ENCODE measurements around the gene DYNC1I1.
A peak's percentile ranks its signal among the peaks of the same experiment; 100 is the strongest.

DYNC1I1 gene

GRCh38 chr7:95772298-95772770, at the start of gene DYNC1I1:
TSS of gene DYNC1I1 (plus strand) at chr7:95772554. CDS start at chr7:95804730, 32,176 bp downstream.
- DNase-seq: peak; percentile 72

GRCh38 chr7:95723583-95724180, 48.7 kb upstream of the DYNC1I1 start:
- DNase-seq: peak; percentile 73

DNA sequence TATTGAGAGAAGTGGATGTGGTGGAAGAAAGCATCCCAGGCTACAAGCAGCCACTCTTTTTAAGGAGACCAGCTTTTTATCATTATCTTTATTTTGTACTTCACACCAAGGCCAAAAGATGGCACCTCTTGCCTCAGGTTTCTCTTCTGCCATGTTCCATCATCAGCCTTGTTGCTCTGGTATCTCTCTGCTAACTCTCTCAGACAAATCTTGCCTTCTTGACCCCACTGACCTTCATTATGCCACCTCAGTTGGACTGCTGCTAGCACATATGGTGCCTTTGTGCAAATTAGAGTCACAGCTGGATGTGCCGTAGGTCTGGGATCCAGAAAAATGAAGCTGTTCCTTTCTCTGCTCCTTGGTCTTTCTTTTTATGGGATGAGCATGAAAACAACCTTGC, 47.1 kb upstream of the DYNC1I1 start:
- peak; percentile 58 for DNase-seq

GRCh38 chr7:95730493-95731280, 41.7 kb upstream of the DYNC1I1 start:
- DNase-seq: peak; percentile 53

GRCh38 chr7:95736635-95737034, 35.7 kb upstream of the DYNC1I1 start:
- no peak for DNase-seq

DNA sequence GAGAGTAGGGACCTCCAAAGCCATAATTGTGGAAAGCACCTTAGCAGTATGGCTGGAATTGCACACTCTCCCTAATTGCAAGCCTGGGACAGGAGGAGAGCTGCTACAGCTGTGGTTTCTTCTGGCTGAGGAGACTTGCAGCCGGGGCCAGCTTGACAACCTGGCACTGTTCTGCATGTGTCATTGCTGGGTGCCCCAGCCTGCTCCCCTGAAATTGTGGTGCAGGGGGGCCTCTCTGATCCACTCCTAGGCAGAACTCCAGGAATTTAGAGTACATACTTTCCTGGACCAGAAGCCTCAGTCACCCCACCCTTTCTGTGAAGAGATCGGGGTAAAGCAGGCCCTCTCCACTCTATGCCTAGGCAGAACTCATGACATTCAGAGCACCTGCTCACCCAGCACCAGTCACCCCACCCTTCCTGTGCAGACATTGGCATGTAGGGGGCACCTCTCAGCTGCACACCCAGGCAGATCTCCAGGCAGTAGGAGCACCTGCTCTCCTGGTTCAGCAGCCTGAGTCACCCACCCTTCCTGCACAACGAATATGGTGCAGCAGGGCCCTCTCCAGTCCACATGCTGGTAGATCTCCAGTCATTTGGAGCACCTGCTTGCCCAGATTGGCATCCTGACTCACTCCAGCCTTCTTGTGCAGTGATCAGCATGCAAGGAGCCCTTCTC, 34.4 kb upstream of the DYNC1I1 start:
- no peak for DNase-seq

- no peak for DNase-seq
Measured at GRCh38 chr7:95749044-95749443, 23.3 kb upstream of the DYNC1I1 start.

- DNase-seq: no peak
Measured at GRCh38 chr7:95749515-95749914, 22.8 kb upstream of the DYNC1I1 start.

DNA sequence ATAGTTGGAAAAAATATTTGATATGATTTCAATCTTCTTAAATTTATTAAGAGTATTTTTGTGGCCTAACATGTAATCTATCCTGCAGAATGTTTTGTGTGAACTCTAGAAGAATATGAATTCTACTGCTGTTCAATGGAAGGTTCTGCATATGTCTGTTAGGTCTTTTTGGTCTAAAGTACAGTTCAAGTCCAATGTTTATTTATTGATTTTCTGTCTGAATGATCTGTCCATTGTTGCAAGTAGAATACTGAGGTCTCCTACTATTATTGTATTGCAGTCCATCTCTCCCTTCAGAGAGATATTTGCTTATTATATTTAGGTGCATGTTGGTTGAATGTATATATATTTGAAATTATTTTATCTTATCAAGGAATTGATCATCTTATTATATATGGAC, 18.9 kb upstream of the DYNC1I1 start:
- DNase-seq: no peak

GRCh38 chr7:95755277-95755934, 16.9 kb upstream of the DYNC1I1 start:
- DNase-seq: no peak

- DNase-seq: peak; percentile 54
Measured at GRCh38 chr7:95758187-95758586, 14.2 kb upstream of the DYNC1I1 start.

DNA sequence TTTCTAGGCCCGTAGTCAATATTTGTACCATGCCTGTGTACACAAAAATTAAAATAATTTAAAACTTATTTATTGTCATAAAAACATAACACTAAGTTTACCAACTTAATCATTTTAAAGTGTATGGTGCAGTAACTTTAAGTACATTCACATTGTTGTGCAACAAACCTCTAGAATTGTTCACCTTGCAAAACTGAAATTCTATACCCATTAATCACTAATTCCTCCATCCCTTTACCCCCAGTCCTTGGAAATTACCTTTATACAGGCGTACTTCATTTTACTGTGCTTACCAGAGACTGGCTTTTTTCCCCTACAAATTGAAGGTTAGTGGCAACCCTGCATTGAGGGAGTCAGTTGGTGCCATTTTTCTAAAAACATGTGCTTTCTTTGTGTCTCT, 6.3 kb upstream of the DYNC1I1 start:
- DNase-seq: no peak

GRCh38 chr7:95766657-95767056, 5.7 kb upstream of the DYNC1I1 start:
- no peak for DNase-seq

DNA sequence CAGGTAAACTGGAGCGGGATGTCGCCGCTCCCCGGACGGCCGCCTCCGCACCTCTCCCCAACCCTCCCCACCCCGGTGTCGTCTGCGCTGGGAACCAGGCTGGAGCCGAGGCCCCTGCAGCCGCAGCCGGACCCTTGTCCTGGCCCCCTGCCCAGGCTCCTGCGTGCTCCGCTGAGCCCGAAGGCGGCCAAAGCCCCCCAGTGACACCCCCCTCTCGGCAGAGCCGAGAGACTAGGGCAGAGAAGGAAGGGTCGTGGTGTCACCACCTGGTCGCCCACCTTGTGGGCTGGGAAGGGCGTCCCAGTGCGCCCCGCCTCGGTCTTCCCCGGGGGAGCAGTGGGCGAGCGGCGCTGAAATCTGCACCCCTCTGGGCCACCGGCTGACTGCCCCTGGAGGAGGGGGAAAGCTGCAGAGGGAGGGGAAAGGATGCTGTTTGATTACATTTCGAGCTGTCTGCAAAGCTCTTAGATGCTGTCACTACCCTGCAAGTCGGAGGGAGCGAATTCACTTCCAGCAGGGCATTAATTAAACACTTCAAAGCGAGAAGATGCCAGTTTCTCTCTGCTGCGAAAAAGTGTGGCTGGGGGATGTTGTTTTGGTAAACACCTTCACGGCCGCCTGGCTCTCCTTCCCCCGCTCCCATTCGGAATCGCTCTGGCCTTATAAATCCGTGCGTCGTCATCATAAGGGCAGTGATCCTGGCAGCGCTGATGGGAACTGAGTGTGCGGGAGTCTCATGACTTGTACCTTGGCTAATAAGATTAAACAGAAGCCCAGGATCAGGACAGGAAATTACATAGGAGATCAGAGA, 622 bp downstream of the DYNC1I1 start:
- DNase-seq: peak; percentile 59

DNA sequence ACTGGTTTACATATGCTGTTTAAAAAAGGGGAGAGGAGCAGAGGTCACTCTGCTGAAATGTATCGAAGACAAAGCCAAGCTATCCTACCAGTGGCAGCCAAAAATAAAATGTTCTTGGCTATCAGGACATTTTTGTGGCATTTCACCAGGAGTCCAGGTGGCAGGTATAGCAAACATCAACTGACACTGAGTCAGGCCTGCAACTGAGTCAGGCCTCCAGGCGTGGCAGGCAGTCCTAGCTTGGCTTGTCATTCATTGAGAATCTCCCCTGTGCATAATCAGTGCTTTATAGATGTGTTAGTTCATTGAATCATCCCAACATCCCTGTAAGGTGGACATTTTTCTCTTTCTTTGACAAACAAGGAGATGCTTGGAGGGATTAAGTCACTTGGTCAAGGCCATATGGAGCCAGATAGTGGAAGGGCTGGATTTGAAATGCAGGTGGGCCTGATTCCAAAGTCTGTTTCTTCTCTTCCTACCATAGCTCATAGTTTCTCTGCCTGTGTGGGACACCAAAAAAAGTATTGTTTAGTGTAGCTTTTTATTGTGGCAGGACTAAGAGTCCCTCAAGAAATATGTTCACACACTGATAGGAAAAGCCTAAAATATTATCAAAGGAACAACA, 4.3 kb downstream of the DYNC1I1 start:
- no peak for DNase-seq

DNA sequence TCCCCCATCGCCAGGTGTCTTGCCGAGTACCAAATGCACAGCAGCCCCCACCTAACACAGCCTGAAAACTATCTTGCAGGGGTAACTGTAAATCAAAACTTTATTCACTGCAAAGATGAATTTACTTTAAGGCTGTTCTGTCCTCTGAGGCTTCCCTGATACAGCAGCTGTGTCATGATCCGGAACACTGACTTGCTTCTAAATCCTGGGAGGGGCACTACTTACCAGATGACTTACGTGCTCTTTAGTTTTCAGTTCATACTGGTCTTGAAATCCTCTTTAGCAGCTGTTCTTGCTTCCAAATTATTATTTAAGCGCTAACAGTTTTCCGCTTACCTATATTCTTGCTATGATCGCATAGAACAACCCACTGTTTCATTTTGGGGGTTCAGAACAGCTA, 4.9 kb downstream of the DYNC1I1 start:
- no peak for DNase-seq

DNA sequence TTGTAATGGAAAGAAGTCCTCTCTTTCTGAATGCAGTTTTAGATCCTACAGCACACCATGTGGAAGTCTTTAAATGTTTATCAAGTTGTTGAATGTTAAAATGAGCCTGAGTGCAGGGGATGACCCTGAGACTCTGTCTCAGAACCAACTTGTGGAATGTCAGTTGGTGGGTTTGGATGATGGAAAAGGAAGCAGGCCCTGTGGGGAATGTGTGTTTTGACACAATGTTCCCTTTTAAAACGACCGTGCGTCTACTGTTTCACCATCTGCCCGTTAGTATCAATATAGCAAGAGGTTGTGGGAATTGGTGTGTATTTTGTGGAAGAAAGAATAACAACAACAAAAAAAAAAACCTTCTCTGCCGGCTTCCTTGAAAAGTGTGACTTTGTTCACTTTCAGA, 8.3 kb downstream of the DYNC1I1 start:
- no peak for DNase-seq

DNA sequence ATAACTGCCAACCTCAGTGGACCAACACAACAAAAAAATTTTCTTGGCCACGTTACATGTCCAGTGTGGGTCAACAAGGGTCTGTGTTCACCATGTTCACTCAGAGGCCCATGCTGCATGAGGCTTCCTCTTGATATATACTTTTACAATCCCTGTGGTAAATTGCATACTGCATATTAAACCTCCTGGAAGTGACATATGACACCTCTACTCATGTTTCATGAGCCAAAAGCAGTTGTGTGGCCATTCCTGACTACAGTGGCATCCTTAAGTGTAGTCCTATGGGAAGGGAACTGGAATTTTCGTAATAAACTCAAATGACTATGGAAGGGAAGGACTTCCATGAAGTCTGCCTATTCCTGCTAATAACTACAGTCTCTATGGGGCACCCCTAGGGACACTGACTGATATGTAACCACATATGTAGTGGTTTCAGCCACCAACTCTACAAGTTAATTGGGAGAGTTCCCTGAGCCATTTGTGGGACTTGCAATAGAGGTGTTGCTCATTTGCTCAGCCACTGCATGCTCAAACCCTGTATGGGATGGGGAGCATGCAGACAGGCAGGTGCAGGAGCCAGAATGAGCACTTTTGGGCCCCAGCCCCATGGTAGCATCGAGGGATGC, 9.7 kb downstream of the DYNC1I1 start:
- no peak for DNase-seq

- DNase-seq: no peak
Measured at GRCh38 chr7:95784796-95785195, 12.4 kb downstream of the DYNC1I1 start.

GRCh38 chr7:95788258-95788657, 15.9 kb downstream of the DYNC1I1 start:
- no peak for DNase-seq

- no peak for DNase-seq
Measured at GRCh38 chr7:95788884-95789283, 16.5 kb downstream of the DYNC1I1 start.

DNA sequence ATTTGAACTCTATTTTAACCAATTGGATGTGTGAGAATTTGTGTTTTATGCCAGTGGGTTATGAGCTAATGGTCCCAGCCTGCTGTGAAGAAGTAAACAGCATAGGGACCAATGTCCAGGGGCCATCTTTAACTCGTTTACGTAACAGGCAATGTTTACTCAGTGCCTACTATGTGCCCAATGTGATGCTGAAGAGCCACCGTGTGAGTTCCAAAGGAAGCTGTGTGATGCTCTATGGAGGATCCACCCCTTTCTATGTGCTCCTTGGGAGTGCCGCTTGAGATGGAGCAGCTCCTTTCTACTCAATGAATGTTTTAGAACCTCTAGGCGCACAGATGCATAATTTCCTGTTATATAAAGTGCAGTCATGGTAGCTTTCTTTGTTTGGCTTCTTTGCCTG, 21.3 kb downstream of the DYNC1I1 start:
- DNase-seq: no peak
